ENCODE measurements around the gene KRTAP5-11.
"Not testable (repeated sequence)": the region's sequence is repeated elsewhere in the genome, so short reads cannot be mapped to it uniquely, and the experiment has no call there.

The KRTAP5-11 gene

GRCh38 chr11:71554996-71555395, 27.7 kb downstream of the KRTAP5-11 start:
- DNase-seq: no peak

DNA sequence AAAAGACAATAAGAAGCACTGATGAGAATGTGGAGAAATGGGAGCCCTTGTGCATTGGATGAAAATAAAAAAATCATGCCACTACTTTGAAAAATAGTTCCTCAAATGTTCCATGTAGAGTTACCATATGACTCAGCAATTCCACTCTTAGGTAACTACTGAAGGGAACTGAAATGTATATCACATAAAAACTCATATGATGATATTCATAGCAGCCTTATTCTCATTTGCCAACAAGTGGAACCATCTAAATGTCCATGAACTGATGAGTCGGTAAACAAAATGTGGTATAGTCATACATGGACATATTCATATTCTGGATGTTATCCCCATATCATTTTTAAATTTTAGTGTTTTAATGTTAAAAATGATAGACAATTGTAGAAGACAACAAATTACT, 31.0 kb downstream of the KRTAP5-11 start:
- DNase-seq: no peak

- no peak for DNase-seq
These were observed 33.9 kb downstream of the KRTAP5-11 start for GRCh38 chr11:71548716-71549151.

GRCh38 chr11:71548120-71548519, 34.6 kb downstream of the KRTAP5-11 start, which contains the start of gene KRTAP5-9:
TSS of gene KRTAP5-9 (plus strand) at chr11:71548420. CDS start at chr11:71548658, 238 bp downstream.
- DNase-seq: no peak

DNA sequence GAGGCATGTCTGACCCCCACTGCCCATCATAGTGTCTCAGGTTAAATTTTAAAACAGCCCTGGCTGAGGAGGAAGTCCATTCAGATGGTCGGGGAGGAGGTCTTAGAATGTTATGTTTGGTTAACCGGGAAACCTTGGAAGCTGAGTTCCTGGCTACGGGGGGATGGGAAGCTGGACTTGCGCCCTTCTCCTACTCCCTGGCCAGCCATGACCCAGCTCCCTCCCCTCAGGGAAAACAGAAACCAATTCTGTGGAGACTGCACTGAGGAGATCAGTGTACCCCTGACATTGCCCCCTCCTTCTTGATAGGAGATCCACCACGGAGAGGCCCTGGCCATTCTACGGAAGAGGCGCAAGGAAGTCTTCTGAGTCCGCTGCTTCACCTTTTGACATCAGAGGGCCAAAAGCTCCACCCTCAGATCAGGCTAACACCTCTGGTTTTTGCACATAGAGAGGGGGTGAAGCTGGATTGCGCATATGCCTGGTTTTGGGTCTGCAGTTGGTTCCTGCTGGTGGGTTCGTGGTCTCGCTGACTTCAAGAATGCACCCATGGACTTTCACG, 37.2 kb downstream of the KRTAP5-11 start:
- no peak for DNase-seq

- DNase-seq: no peak
These were observed 38.0 kb downstream of the KRTAP5-11 start for GRCh38 chr11:71544525-71545214.

GRCh38 chr11:71543866-71544265, 38.8 kb downstream of the KRTAP5-11 start:
- DNase-seq: no peak

GRCh38 chr11:71542879-71543777, 39.5 kb downstream of the KRTAP5-11 start:
- no peak for DNase-seq

DNA sequence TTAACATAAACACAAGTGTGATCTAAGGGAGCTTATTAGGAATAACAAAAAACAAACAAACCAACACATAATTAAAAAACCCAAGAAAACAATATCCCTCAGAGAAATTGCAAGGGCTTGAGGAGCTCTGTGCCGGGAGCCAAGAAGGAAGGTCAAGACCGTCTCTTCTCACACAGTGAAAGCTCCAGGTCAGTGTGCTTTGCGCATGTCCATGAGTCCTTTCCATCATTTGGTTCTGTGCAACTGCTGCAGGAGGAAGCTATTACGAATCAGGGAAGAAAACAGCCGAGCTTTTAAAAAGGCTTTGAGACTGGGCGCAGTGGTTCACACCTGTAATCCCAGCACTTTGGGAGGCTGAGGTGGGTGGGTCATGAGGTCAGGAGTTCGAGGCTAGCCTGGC, 40.3 kb downstream of the KRTAP5-11 start:
- DNase-seq: no peak

DNA sequence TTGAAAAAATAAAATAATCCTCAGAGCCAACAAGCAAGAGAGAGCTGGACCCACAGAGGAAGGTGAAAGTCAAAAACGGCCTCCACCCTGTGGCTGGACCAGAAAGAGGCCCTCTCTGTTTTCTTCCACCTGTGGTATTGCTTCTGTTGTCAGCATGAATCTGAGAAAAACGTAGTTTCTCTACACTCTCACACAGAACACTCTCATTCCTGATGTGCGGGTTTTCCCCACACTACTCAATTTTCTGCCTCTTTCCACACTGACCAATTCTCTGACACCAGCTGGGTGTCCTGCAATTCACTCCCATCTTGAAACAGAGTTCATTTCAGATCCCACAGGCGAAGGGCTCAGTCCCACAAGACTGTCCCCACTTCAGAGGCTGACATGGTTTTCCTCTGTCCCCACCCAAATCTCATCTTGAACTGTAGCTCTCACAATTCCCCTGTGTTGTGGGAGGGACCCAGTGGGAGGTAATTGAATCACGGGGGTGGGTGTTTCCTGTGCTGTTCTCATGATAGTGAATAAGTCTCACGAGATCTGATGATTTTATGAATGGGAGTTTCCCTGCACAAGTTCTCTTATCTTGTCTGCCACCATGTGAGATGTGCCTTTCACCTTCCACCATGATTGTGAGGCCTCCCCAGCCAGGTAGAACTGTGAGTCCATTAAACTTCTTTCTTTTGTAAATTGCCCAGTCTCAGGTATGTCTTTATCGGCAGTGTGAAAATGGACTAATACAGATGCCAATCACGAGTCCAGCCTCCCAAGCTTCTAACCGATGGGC, 42.0 kb downstream of the KRTAP5-11 start:
- DNase-seq: not testable (repeated sequence)

DNA sequence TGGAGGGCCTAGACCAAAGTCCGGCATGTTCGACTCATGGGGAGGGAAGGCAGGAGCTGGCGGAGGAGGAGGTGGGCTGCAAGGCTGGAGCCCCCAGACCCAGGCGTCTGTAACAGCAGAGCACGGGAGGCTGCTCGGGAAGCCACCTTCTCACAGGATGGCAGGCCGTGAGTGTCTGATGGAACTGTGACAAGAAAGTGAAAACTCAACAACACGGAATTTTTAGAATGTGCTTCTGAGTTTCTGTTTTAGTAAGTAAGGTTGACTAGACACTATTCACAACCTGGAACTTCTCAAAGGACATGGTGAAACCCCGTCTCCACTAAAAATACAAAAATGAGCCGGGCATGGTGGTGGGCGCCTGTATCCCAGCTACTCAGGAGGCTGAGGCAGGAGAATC, 42.7 kb downstream of the KRTAP5-11 start:
- not testable (repeated sequence) for DNase-seq

DNA sequence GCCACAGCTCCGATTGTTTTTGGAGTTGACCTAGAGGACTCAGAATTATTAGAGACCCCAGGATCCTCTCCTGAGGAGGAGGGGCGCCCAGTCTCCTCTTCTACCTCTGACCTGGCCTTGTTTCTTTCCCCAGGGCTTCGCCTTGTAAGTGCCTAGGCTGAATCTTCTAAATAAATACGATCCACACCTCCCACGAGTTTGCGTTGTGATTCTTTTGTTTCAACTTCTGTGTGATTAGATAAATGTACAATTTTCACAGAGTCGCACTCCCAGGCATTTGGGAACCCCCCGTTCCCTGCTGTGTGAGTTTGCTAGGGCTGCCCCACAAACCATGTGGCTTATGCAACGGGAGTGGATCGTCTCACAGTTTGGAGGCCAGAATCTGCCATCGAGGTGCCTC, 43.7 kb downstream of the KRTAP5-11 start:
- no peak for DNase-seq

DNA sequence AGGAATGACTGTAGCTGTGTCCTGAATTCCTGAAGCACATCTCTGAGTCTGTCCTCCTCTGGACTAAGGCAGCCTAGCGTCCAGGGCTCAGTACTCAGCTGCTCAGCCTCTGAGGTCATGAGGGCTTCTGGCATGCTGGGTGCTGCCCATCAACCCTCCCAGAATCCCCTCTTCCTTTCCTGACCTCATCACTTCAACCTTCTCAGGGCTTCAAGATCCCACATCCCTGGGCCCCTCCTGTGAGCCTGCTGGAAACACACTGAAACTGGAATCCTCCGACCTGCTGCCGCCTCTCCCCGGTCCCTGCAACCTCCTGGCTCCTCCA, 44.0 kb downstream of the KRTAP5-11 start:
- no peak for DNase-seq

GRCh38 chr11:71537977-71538665, 44.6 kb downstream of the KRTAP5-11 start, which contains the start of gene KRTAP5-8:
TSS of gene KRTAP5-8 (plus strand) at chr11:71538025. CDS start at chr11:71538056, 31 bp downstream.
- not testable (repeated sequence) for DNase-seq

GRCh38 chr11:71537537-71537936, 45.1 kb downstream of the KRTAP5-11 start:
- no peak for DNase-seq

- DNase-seq: no peak
These were observed 46.9 kb downstream of the KRTAP5-11 start for GRCh38 chr11:71535825-71536224.

DNA sequence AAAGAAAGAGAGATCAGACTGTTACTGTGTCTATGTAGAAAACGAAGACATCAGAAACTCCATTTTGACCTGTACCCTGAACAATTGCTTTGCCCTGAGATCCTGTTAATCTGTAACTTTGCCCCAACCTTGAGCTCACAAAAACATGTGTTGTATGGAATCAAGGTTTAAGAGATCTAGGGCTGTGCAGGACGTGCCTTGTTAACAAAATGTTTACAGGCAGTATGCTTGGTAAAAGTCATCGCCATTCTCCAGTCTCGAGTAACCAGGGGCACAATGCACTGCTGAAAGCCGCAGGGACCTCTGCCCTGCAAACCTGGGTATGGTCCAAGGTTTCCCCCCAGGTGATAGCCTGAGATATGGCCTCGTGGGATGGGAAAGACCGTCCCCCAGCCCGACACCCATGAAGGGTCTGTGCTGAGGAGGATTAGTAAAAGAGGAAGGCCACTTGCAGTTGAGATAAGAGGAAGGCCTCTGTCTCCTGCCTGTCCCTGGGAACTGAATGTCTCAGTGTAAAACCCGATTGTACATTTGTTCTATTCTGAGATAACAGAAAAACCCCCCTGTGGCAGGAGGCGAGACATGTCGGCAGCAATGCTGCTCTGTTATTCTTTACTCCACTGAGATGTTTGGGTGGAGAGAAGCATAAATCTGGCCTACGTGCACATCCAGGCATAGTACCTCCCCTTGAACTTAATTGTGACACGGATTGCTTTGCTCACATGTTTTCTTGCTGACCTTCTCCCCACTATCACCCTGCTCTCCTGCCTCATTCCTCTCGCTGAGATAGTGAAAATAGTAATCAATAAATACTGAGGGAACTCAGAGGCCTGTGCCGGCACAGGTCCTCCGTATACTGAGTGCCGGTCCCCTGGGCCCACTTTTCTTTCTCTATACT, 47.7 kb downstream of the KRTAP5-11 start:
- DNase-seq: not testable (repeated sequence)

DNA sequence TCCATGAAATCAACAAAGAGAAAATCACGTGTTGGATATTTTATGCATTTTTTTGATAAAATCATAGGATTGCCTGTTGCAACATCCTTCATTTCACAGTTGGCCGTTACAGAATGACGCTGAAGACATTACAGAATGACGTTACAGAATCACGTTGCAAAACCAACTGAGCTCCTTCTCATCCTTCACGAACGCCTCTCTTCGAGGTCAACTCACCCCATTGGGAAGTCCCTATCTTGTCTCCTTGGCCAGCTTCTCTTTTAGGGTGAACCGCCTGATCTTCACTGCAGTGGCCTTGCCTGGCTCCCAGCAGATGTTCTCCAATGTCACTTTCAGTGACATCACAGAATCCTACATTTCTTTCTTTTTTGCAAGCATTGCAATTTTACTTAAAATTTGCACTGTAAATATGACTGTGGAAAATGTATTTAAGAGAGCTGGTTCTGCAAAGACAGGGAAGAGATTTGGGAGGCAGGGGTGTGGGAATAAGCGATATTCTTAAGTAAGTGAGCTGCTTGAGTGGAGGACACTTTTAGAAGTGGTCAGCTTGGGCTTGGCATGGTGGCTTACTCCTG, 50.6 kb downstream of the KRTAP5-11 start:
- DNase-seq: no peak

All from stimulated activated CD4-positive, alpha-beta T cell treated with anti-CD3 and anti-CD28 coated beads, Interleukin-12 subunit alpha, Interleukin-12 subunit beta, amount 100 ng/mL, for 4 hours (primary cell).